DMS79 treated with DMSO at 0.1 percent for 48 hours (cell line): ENCODE data around the gene NSD1.

Experiments
- DNase-seq: peaks from one replicate; lab custom pipeline; 2025; lab: John Stamatoyannopoulos, UW

NSD1 gene

DNA sequence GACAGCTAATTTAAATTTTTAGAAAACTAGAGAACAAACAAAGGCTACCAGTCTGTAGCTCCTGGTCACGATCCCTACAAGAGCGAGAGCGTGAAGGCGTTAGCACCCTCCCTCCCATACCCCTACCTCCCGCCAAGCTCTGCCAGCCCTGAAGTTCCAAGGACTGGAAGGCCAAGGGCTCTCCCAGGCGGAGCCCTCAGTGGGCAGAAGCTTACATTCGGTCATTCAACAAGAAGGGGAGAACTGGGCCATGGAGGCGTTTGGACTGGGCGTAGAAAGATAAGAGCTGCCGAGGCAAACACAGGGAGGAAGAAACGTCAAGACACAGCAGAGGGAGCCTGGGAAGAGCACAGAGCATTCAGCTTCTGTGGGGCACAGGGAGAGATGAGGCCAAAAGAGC, 175.2 kb downstream of the NSD1 start:
- no peak for DNase-seq

DNA sequence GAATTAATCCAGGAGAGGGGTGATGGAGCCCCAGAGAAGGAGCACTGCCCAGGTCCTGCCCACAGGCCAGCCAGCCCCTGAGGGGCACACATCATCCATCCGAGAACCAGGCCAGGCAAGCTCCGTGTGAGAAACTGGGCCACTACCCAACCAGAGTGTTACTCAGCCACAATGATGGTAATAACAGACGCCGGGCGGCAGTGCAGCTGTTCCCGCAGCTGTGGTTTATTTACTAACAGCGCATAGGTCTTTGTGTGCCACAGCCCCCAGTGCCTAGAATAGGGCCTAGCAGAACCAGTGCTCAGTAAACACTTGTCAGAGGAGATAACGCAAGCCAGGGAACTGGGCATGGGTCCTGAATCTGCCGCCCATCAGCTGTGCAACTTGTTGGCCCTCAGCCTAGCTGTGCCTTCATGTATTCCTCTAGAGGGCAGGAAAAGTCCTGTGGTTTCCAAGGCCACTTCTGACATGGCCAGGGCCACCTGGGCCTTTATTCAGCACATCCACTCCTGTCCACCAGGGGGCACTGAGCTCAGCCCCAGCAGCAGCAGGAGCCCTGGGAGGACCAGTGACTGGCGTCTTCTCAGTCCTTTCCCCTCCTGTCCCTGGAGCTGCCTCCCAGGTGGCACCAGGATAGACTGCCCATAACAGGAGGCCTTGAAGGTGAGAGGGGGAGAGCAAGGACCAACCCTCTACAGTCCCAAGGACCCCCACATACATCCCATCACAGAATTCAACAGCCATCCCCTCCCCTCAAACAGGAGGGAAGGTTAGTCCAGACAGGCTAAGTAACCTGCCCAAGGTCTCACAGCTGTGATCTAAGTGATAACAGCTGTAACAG, 176.0 kb downstream of the NSD1 start:
- peak; percentile 3 for DNase-seq

DNA sequence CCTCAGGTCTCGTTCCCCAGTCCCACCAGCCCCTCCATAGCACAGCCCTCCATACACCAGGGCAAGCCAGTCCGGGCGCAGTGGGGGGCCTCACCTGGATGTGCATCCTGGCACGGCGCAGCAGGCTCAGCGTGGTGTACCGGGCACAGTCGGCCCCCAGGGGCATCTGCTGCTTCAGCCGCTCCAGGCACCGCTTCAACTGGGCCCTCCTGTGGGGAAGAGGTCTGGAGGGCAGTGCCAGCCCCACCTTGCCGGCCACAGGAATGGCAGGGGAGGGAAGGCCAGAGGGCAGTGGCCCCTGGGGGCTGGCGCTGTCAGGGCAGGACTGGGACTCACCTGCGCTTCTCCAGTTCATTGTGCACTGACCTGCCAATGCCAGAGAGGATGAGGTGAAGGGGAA, 176.8 kb downstream of the NSD1 start:
- DNase-seq = no peak

DNA sequence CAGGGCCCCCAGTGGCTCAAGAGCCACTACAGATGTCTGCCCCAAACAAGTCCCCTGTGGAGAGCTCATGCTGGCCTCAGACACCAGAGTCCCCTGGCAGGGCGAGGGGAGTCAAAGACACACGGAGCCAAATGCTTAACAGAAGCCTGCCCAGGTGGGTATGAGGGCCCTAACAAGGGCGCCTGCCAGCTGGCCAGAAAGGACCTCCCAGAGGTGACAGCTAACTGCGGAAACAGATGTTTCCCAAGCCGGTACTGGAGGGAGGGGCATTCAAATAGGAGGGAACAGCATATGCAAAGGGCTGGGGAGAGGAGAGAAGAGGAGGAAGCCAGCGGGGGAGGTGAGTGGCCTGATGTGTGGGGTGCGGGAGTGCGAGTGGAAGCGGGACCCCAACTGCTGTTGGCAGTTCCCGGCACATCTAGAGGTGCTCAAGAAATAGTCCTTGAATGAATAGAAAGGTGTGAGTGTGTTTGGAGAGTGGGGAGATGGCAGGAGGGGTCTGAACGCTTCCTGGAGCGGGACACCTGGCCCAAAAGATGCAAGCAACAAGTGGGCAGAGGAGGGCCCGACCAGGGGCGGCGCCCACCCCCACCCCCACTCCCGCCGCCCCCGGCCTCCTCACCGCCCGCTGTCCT, 177.3 kb downstream of the NSD1 start:
- no peak for DNase-seq

DNA sequence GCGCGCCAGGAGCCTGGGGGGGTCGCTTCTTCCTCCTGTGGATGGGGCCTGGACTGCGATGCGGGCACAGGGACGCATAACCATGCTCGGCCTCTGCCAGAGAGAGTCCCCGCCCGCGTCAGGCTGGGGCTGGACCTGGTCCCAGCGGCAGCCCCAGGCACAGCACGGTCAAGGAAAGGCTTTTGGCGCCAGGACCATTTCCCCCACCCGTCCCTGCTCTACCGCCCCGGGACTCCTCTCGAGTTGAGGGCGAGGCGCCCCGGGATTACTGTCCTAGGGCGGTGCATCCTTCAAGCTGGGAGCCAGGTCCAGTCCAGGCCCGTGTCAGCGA, 177.8 kb downstream of the NSD1 start:
- DNase-seq = no peak

DNA sequence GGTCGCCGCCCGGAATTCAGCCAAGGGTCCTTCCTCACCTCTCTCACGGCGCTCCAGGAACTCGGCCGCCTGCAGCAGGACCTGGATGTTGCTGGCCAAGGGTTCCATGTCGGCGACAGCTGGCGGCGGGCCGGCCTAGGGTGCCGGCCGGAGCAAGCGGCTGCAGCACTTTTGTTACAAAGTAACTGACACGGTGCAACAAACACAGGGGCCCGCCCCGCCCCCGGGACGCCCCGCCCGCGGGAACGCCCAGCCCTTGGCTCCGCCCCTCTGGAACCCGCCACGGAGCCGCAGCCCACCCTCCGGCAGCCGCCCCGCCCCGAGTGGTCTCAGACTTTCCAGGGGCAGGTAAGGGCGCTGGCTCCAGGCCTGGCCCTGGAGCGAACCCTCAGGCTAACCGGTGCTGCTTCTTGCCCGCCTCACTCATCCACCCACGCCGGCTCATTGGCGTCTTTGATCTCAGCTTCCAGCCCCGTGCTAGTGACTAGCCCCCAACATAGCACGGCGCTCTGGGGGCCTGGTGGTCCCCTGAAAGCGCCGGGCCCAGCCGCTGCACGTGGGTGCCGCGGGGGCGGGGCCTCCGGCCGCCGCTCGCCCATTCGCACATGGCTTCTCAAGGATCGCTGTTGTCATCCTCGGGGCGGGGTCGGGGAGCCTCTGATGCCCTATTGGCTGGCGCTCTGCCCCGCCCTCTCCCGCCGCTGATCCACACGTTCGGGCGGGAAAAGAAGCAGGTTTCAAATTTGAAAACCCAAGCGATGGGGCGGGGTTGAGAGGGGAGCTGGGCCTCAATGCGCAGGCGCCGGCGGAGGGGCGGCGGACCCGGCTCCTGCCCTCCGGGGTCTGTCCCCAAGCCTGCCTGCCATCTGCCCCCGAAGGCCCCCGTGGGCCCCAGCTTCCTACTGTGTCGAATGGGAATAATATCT, 178.4 kb downstream of the NSD1 start, which contains the start of gene MXD3:
MXD3 (minus strand) TSS at position 176 of the 926 bp plus-strand sequence; CDS start at position 108, 68 bp downstream.
- DNase-seq = peak; percentile 77

DNA sequence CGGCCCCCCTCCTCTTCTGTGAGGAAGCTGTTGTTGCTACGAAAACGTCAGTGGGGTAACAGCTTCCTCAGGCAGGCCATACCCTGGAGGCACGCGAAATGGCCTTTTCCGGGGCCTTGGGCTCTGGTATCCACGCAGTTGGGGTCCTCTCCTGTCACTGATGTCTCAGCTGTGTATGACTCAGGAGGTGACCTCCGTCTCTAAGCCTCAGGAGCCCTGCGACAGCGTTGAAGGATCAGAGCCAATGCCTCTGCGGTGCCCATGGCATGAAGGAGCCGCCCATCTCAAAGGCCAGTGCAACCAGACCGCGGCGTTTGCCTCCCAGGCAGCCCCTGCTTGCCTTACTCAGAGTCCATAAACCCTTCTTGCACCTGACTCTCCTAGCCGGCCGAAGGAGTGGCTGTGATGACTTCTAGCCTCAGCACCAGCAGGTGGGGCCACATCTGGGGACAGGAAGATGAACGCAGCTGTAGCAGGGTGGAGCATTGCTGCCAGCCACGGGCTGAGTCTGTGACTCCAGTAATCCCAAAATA, 179.1 kb downstream of the NSD1 start:
- no peak for DNase-seq

DNA sequence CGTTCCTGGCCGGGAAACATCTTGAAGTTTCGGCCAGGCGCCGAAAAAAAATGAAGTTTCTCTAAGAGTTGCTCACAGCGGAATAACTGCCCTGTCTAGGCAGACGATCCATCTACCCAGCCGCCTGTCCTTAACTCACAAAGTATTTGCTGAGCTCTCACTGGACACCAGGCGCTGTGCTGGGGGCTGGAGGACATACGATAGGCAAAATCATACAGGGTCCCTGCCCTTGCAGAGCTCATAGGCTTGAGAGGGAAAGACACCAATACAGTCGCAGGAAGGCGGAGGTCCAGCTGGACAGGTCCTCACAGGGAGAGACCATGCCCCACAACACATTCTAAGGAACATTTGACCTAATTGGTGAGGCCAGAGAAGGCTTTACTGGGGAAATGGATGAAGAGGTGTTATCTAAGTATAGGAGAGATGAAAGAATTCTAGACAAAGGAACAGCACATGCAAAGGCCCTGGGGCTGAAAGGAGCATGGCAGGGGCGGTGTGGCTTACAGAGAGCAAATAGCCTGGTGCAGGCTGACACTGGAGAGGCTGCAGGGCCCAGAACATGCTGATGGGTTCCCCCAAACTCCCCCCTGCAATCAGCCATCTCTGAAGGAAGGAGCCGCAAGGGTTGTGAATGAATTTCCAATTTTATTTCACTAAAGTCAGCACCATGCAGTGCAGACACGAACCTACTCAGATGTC, 180.1 kb downstream of the NSD1 start:
- DNase-seq = no peak

DNA sequence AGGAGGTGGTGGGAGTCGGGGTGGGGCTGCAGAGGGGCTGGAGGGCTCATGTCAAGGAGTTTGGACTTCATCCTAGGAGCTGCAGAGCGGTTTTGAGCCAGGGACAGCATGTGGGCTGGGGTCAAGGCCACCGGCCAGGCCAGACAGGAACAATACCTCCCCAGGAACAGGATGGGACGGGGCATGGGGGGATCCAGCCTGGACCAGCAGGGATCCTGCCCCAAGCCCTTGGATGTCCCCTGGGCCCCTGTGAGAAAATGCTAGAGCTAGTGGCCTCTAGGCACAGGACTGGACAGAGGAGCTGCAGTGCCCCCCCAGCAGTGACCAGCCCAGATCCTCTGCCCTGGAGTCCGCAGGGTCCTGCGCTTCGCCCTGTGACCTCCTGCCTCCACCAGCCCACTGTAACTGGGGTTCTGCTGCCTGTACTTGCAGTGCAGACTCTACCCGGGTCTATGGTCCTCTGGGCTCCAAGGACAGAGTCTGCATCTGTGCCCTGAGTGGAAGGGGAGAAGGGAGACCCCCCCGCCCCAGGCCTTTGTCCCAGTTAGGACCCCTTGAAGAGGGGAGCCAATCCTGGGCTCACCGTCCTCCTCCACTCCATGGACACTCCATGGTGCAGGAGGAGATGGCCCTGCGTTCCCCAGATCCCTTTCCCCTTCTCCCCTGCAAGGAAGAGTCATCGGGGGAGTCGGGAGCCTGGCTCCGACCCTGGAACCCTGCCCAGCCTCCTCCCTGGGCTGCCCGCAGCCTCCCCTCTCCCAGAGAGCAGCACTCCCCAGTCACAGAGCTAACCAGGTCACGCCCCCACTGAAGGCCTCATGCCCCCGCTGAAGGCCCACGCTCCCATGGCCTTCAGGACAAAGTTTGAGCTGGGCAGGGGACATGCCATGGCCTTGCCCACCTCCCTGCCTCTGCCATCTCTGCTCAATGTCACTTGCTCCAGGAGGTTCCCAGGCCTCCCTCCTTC, 181.1 kb downstream of the NSD1 start:
- no peak for DNase-seq

DNA sequence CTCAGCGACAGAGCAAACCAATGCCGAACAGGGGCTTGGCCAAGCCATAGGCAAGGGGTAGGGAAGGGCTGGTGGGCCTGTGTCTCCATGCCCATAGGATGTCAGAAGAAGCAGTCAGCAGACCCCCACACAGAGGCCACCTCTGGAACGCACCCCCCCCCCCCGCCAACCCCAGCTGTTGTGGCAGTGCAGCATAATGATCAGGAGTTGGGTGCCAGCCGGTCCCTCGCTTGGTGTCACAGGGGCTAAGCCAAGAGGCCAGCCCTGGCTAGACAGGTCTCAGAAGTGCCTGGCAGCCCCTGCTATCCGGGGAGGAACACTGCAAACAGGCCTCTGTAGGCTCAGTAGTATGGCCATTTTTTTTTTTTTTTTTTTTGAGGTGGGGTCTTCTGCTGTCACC, 181.8 kb downstream of the NSD1 start:
- no peak for DNase-seq

DNA sequence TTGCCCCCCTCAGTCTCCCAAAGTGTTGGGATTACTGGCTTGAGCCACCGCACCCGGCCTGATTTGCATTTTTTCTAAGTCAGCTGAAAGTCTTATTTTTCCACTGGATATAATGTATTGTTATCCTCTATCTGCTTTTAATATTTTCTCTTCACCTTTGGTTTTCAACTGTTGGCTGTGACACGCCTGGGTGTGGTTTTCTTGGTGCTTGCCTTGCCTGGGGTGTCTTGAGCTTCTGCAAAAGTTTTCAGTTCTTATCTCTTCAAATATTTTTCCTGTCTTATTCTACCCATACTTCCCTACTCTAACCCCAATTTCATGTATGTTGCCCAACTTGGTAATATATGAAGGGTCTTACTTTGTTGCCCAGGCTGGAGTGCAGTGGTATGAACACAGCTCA, 182.4 kb downstream of the NSD1 start:
- DNase-seq = no peak

DNA sequence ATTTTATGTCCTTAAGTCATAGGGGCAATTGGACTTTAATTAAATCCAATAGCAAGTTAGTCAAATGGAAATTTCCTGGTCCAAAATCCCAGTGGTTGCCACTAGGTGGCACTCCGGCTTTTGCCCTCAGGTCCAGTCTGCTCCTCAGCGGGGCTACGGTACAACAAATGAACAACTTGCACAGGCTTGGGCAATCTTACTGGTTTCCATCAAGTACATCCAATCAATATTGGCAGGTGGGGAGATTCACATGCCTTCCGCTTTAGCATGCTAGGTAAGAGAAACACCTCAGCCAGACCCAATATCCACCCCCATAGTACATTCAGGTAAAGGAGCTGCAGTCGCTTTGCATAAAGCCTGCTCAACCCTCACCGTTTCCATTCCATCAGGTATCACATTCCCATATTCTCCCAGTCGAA, 184.4 kb downstream of the NSD1 start:
- peak; percentile 14 for DNase-seq

DNA sequence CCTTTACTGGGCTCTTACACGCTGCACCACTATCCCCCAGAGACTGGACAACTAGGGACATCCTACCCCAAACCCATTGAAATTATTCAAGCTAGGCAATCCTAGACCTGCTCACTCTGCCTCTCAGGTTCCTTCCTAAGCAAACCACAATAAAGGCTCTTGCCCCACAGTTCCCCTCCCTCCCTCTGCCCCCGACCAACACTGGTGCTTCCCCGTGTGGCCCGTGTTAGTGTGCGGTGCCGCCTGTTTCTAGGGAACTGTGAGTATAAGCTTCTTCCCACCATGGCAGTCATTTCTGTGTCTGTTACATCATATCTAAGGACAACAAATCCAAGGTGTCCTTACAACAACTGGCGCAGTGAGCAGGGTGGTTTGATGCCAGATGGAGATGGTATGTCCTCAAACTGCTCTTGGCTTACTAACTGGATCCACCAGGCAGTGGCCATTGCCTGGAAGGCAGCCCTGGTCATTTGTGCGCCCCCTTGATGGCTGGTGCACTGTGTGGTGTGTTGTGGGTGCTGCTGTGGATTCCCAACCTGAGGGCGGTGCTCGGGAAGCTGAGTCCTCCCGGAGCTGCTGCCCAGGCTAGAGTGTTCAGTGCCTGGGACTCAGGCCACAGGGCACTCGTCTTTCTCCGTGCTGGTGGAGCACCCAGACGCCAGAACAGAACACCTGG, 186.5 kb downstream of the NSD1 start:
- no peak for DNase-seq

DNA sequence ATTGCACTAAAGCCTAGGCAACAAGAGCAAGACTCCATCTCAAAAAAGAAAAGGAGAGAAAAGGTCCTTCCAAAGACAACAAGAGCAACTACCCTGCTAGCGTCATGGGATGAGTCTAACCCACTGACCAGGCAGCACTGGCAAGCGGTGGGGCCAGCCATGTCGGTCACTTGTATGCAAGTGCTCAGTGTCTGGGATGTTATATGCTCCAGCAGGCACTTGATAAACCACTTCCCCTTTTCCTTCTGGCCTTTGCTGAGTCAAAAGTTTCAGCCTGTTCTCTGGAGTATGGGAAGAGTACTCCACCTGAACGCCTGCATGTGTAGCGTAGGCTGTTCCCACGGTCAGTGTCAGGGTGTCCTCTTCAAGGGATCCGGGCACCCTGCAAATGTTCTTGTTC, 187.3 kb downstream of the NSD1 start:
- DNase-seq = no peak

DNA sequence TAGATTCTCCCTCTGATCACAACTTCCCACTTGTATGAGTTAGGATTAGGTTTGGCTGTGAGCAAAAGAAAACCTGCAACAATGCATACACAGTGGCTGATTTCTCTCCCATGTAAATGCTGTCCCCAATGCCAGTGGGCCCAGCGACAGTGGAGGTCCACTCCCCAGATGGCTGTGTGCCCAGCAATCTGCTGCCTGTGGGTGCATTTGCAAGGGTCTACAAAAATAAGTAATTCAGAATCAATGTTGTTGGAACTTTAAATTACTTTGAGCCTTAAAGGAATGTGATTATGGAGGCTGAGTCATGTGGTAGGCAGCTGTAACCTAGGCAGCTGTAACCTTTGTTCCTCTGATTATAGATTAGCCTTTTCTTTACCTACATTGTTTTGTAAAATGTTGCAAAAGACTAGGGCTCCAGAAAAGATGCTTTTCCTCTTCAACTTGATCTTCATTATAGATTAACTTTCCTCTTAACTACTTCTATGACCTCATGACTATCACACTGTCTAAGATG, 192.4 kb downstream of the NSD1 start:
- DNase-seq = no peak

DNA sequence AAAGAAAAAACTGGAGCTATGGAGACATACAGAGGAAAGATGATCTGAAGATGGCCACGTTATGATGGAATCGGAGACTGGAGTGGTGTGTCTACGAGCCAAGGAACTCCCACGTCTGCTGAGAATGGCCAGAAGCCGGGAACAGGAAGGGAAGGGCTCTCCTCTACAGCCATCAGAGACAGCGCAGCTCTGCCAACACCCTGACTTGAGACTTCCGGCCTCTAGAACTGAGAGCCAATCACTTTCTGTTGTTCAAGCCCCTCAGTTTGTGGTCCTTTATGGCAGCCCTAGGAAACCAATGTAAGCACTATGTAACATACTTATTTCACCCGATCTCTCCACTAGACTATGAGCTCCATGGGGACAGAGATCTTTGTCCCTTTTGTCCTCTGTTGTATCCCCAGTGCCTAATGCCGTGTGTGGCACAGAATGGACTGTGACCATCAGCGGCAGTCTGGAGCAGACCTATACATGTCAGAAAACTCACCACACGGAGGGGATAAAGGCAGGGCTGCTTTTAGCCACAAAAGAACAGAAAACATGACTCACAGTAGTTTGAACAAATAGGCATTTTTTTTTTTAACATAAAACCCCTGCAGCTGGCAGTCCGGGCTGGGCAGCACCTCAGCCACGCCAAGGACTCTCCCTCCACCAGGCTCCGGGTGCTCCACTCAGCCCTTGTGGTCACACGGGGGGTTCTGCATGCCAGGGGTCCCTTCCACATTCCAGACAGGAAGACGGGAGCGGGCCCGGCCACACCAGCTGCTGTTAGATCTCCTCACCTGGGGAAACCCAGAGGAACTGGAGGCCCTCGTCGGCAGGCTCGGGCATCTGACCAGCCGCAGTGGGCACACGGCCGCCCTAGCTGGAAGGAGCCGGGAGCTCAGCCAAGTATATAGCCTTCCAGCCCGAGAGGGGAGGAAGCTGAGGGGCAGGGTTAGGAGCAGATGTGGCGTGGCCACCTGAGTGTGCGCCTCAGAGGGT, 194.3 kb downstream of the NSD1 start:
- no peak for DNase-seq

DNA sequence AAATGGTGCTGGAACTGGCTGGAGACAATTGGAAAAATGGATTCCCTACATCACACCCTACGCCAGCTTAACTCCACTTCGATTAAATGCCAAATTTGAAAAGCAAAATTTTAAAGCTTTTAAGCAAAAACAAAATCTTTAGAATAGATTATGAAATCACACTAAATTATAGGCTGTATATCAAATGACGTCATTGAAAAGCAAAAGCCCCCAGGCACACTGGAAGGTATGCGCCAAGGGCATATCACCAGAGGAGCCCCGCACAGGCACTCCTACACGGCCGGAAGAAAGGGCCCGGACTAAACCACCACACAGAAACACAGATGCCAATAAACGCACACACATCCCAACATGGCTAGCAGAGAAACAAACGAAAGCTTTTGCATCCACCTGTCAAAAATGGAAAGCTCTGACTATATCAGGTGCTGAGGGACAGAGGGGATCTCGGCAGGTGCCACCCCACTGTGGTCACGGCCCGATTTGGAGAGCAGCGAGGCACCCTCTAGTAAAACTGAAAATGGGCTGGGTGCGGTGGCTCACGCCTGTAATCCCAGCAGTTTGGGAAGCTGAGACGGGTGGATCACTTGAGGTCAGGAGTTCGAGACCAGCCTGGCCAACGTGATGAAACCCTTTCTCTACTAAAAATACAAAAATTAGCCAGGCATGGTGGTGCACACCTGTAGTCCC, 195.1 kb downstream of the NSD1 start:
- no peak for DNase-seq

DNA sequence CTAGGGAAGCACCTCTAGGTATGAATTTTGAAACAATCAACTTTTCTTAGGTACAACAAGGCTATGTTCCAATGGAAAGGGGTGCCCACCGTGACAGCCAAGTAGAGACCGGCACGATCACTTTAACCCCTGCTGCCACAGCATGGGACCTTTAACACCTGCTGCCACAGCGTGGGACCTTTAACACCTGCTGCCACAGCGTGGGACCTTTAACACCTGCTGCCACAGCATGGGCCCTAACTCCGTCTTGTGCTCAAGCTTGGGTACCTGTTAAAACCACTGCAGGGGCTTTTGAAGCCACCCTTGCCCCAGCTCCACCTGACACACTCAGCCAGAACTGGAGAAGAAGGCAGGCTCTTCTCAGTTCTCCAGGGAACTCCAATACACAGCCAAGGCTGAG, 196.3 kb downstream of the NSD1 start:
- no peak for DNase-seq
